ENCODE results near the gene MARVELD3. TPM values are rescaled to one million over a fixed set of nuclear protein-coding genes. Genes with fewer than 3 reads are reported as not detected.

MARVELD3 gene
- polyA plus RNA-seq, 2 donors, result 2.9 to 4.2 TPM

- Histone ChIP-seq H3K4me3 (ENCODE audit: low read depth in 1 of 2, low read length in 2 of 2) (no peak overlapping the region), H3K9me3 (ENCODE audit: control insufficient read depth in 2 of 2, insufficient read depth in 1 of 2, low read depth in 1 of 2, low read length in 1 of 2) (no peaks in the 10 kb centered on the region), H3K4me1 (ENCODE audit: control insufficient read depth in 2 of 2, insufficient read depth in 2 of 2, low read length in 1 of 2) (no peaks in the 10 kb centered on the region), H3K27ac (ENCODE audit: low read depth in 2 of 2, low read length in 1 of 2) (no peak overlapping the region), H3K27me3 (ENCODE audit: control insufficient read depth in 1 of 2, insufficient read depth in 2 of 2, low read length in 2 of 2) (no peaks in the 10 kb centered on the region), H3K36me3 (ENCODE audit: control insufficient read depth in 2 of 2, insufficient read depth in 2 of 2, low read length in 1 of 2) (no peaks in the 10 kb centered on the region)
- 49 to 58% methylated on average over 2 of the region's 2 CpGs for WGBS, 2 donors
Observed at GRCh38 chr16:71635632-71636031, 9.6 kb downstream of the MARVELD3 start.

- 69 to 76% methylated on average over 3 of the region's 3 CpGs for WGBS, 2 donors
- Histone ChIP-seq H3K4me3 (ENCODE audit: low read depth in 1 of 2, low read length in 2 of 2) (no peak overlapping the region), H3K27me3 (ENCODE audit: control insufficient read depth in 1 of 2, insufficient read depth in 2 of 2, low read length in 2 of 2) (no peaks in the 10 kb centered on the region), H3K4me1 (ENCODE audit: control insufficient read depth in 2 of 2, insufficient read depth in 2 of 2, low read length in 1 of 2) (no peaks in the 10 kb centered on the region), H3K27ac (ENCODE audit: low read depth in 2 of 2, low read length in 1 of 2) (no peak overlapping the region), H3K9me3 (ENCODE audit: control insufficient read depth in 2 of 2, insufficient read depth in 1 of 2, low read depth in 1 of 2, low read length in 1 of 2) (no peaks in the 10 kb centered on the region), H3K36me3 (ENCODE audit: control insufficient read depth in 2 of 2, insufficient read depth in 2 of 2, low read length in 1 of 2) (no peaks in the 10 kb centered on the region)
Observed at GRCh38 chr16:71637398-71637797, 11.4 kb downstream of the MARVELD3 start.

- H3K4me1 ChIP-seq (ENCODE audit: control insufficient read depth in 2 of 2, insufficient read depth in 2 of 2, low read length in 1 of 2), result no peaks in the 10 kb centered on the region
- no peaks in the 10 kb centered on the region for H3K9me3 ChIP-seq (ENCODE audit: control insufficient read depth in 2 of 2, insufficient read depth in 1 of 2, low read depth in 1 of 2, low read length in 1 of 2)
- no peak overlapping the region for H3K27ac ChIP-seq (ENCODE audit: low read depth in 2 of 2, low read length in 1 of 2)
- H3K27me3 ChIP-seq (ENCODE audit: control insufficient read depth in 1 of 2, insufficient read depth in 2 of 2, low read length in 2 of 2), result no peaks in the 10 kb centered on the region
- no peak overlapping the region for H3K4me3 ChIP-seq (ENCODE audit: low read depth in 1 of 2, low read length in 2 of 2)
- peaks cover 0 to 6% of the 10 kb centered on the region in 2 donors for H3K36me3 ChIP-seq (ENCODE audit: control insufficient read depth in 2 of 2, insufficient read depth in 2 of 2, low read length in 1 of 2)
- WGBS, 2 donors, result 72 to 90% methylated on average over 4 of the region's 4 CpGs
Observed at GRCh38 chr16:71645450-71645849, 19.5 kb downstream of the MARVELD3 start.

GRCh38 chr16:71647391-71647790, 21.4 kb downstream of the MARVELD3 start:
- 69 to 78% methylated on average over 7 of the region's 7 CpGs for WGBS, 2 donors
- Histone ChIP-seq H3K4me1 (ENCODE audit: control insufficient read depth in 2 of 2, insufficient read depth in 2 of 2, low read length in 1 of 2) (no peaks in the 10 kb centered on the region), H3K9me3 (ENCODE audit: control insufficient read depth in 2 of 2, insufficient read depth in 1 of 2, low read depth in 1 of 2, low read length in 1 of 2) (no peaks in the 10 kb centered on the region), H3K36me3 (ENCODE audit: control insufficient read depth in 2 of 2, insufficient read depth in 2 of 2, low read length in 1 of 2) (peaks cover 0 to 6% of the 10 kb centered on the region in 2 donors), H3K27me3 (ENCODE audit: control insufficient read depth in 1 of 2, insufficient read depth in 2 of 2, low read length in 2 of 2) (no peaks in the 10 kb centered on the region), H3K4me3 (ENCODE audit: low read depth in 1 of 2, low read length in 2 of 2) (no peak overlapping the region), H3K27ac (ENCODE audit: low read depth in 2 of 2, low read length in 1 of 2) (no peak overlapping the region)

GRCh38 chr16:71648162-71648561, 22.2 kb downstream of the MARVELD3 start:
- no peaks in the 10 kb centered on the region for H3K9me3 ChIP-seq (ENCODE audit: control insufficient read depth in 2 of 2, insufficient read depth in 1 of 2, low read depth in 1 of 2, low read length in 1 of 2)
- WGBS, 2 donors, result 68 to 88% methylated on average over 2 of the region's 2 CpGs
- H3K4me3 ChIP-seq (ENCODE audit: low read depth in 1 of 2, low read length in 2 of 2), result no peak overlapping the region
- H3K36me3 ChIP-seq (ENCODE audit: control insufficient read depth in 2 of 2, insufficient read depth in 2 of 2, low read length in 1 of 2), result peaks cover 5 to 6% of the 10 kb centered on the region in 2 donors
- H3K27me3 ChIP-seq (ENCODE audit: control insufficient read depth in 1 of 2, insufficient read depth in 2 of 2, low read length in 2 of 2), result no peaks in the 10 kb centered on the region
- H3K27ac ChIP-seq (ENCODE audit: low read depth in 2 of 2, low read length in 1 of 2), result no peak overlapping the region
- no peaks in the 10 kb centered on the region for H3K4me1 ChIP-seq (ENCODE audit: control insufficient read depth in 2 of 2, insufficient read depth in 2 of 2, low read length in 1 of 2)

- Histone ChIP-seq H3K27ac (ENCODE audit: low read depth in 2 of 2, low read length in 1 of 2) (no peak overlapping the region), H3K27me3 (ENCODE audit: control insufficient read depth in 1 of 2, insufficient read depth in 2 of 2, low read length in 2 of 2) (no peaks in the 10 kb centered on the region), H3K36me3 (ENCODE audit: control insufficient read depth in 2 of 2, insufficient read depth in 2 of 2, low read length in 1 of 2) (peaks cover 5 to 6% of the 10 kb centered on the region in 2 donors), H3K4me1 (ENCODE audit: control insufficient read depth in 2 of 2, insufficient read depth in 2 of 2, low read length in 1 of 2) (no peaks in the 10 kb centered on the region), H3K9me3 (ENCODE audit: control insufficient read depth in 2 of 2, insufficient read depth in 1 of 2, low read depth in 1 of 2, low read length in 1 of 2) (no peaks in the 10 kb centered on the region), H3K4me3 (ENCODE audit: low read depth in 1 of 2, low read length in 2 of 2) (no peak overlapping the region)
- 92 to 94% methylated on average over 6 of the region's 6 CpGs for WGBS, 2 donors
Observed at GRCh38 chr16:71648921-71649320, 22.9 kb downstream of the MARVELD3 start.

GRCh38 chr16:71649704-71650103, 23.7 kb downstream of the MARVELD3 start:
- no peaks in the 10 kb centered on the region for H3K27me3 ChIP-seq (ENCODE audit: control insufficient read depth in 1 of 2, insufficient read depth in 2 of 2, low read length in 2 of 2)
- H3K9me3 ChIP-seq (ENCODE audit: control insufficient read depth in 2 of 2, insufficient read depth in 1 of 2, low read depth in 1 of 2, low read length in 1 of 2), result no peaks in the 10 kb centered on the region
- 94 to 96% methylated on average over 7 of the region's 7 CpGs for WGBS, 2 donors
- H3K36me3 ChIP-seq (ENCODE audit: control insufficient read depth in 2 of 2, insufficient read depth in 2 of 2, low read length in 1 of 2), result peaks cover 5 to 9% of the 10 kb centered on the region in 2 donors
- no peak overlapping the region for H3K4me3 ChIP-seq (ENCODE audit: low read depth in 1 of 2, low read length in 2 of 2)
- H3K27ac ChIP-seq (ENCODE audit: low read depth in 2 of 2, low read length in 1 of 2), result no peak overlapping the region
- no peaks in the 10 kb centered on the region for H3K4me1 ChIP-seq (ENCODE audit: control insufficient read depth in 2 of 2, insufficient read depth in 2 of 2, low read length in 1 of 2)

- H3K36me3 ChIP-seq (ENCODE audit: control insufficient read depth in 2 of 2, insufficient read depth in 2 of 2, low read length in 1 of 2), result peaks cover 5 to 9% of the 10 kb centered on the region in 2 donors
- no peaks in the 10 kb centered on the region for H3K4me1 ChIP-seq (ENCODE audit: control insufficient read depth in 2 of 2, insufficient read depth in 2 of 2, low read length in 1 of 2)
- no peaks in the 10 kb centered on the region for H3K9me3 ChIP-seq (ENCODE audit: control insufficient read depth in 2 of 2, insufficient read depth in 1 of 2, low read depth in 1 of 2, low read length in 1 of 2)
- no peak overlapping the region for H3K27ac ChIP-seq (ENCODE audit: low read depth in 2 of 2, low read length in 1 of 2)
- no peaks in the 10 kb centered on the region for H3K27me3 ChIP-seq (ENCODE audit: control insufficient read depth in 1 of 2, insufficient read depth in 2 of 2, low read length in 2 of 2)
- 83 to 85% methylated on average over 4 of the region's 4 CpGs for WGBS, 2 donors
- no peak overlapping the region for H3K4me3 ChIP-seq (ENCODE audit: low read depth in 1 of 2, low read length in 2 of 2)
Observed at GRCh38 chr16:71658771-71659170, 32.8 kb downstream of the MARVELD3 start.

GRCh38 chr16:71659471-71659870, 33.5 kb downstream of the MARVELD3 start:
- Histone ChIP-seq H3K27me3 (ENCODE audit: control insufficient read depth in 1 of 2, insufficient read depth in 2 of 2, low read length in 2 of 2) (no peaks in the 10 kb centered on the region), H3K4me3 (ENCODE audit: low read depth in 1 of 2, low read length in 2 of 2) (no peak overlapping the region), H3K27ac (ENCODE audit: low read depth in 2 of 2, low read length in 1 of 2) (no peak overlapping the region), H3K9me3 (ENCODE audit: control insufficient read depth in 2 of 2, insufficient read depth in 1 of 2, low read depth in 1 of 2, low read length in 1 of 2) (no peaks in the 10 kb centered on the region), H3K36me3 (ENCODE audit: control insufficient read depth in 2 of 2, insufficient read depth in 2 of 2, low read length in 1 of 2) (peaks cover 2 to 11% of the 10 kb centered on the region in 2 donors), H3K4me1 (ENCODE audit: control insufficient read depth in 2 of 2, insufficient read depth in 2 of 2, low read length in 1 of 2) (no peaks in the 10 kb centered on the region)
- 98 to 99% methylated on average over 2 of the region's 2 CpGs for WGBS, 2 donors

- no peaks in the 10 kb centered on the region for H3K27me3 ChIP-seq (ENCODE audit: control insufficient read depth in 1 of 2, insufficient read depth in 2 of 2, low read length in 2 of 2)
- peaks cover 0 to 6% of the 10 kb centered on the region in 2 donors for H3K36me3 ChIP-seq (ENCODE audit: control insufficient read depth in 2 of 2, insufficient read depth in 2 of 2, low read length in 1 of 2)
- H3K27ac ChIP-seq (ENCODE audit: low read depth in 2 of 2, low read length in 1 of 2), result no peak overlapping the region
- 81 to 83% methylated on average over 1 of the region's 1 CpG for WGBS, 2 donors
- H3K4me1 ChIP-seq (ENCODE audit: control insufficient read depth in 2 of 2, insufficient read depth in 2 of 2, low read length in 1 of 2), result no peaks in the 10 kb centered on the region
- no peaks in the 10 kb centered on the region for H3K9me3 ChIP-seq (ENCODE audit: control insufficient read depth in 2 of 2, insufficient read depth in 1 of 2, low read depth in 1 of 2, low read length in 1 of 2)
- no peak overlapping the region for H3K4me3 ChIP-seq (ENCODE audit: low read depth in 1 of 2, low read length in 2 of 2)
Observed at GRCh38 chr16:71666264-71666663, 40.3 kb downstream of the MARVELD3 start.
